Measurements from ENCODE around the gene GTF2A2.
A peak's percentile ranks its signal among the peaks of the same experiment; 100 is the strongest.

GTF2A2 gene

GRCh38 chr15:59674361-59674877, 17.1 kb upstream of the GTF2A2 start:
- no peak for DNase-seq (ENCODE audit: low read depth)
- H3K4me3 ChIP-seq (ENCODE audit: low read depth, low read length) = no peak overlapping the region
- TF ChIP-seq, protein P1, sequence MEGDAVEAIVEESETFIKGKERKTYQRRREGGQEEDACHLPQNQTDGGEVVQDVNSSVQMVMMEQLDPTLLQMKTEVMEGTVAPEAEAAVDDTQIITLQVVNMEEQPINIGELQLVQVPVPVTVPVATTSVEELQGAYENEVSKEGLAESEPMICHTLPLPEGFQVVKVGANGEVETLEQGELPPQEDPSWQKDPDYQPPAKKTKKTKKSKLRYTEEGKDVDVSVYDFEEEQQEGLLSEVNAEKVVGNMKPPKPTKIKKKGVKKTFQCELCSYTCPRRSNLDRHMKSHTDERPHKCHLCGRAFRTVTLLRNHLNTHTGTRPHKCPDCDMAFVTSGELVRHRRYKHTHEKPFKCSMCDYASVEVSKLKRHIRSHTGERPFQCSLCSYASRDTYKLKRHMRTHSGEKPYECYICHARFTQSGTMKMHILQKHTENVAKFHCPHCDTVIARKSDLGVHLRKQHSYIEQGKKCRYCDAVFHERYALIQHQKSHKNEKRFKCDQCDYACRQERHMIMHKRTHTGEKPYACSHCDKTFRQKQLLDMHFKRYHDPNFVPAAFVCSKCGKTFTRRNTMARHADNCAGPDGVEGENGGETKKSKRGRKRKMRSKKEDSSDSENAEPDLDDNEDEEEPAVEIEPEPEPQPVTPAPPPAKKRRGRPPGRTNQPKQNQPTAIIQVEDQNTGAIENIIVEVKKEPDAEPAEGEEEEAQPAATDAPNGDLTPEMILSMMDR (IDR thresholded peaks at IDR 0.05; ENCODE audit: insufficient read depth, low read depth, low read length, missing control alignments) = no peak

GRCh38 chr15:59668556-59668955, 11.2 kb upstream of the GTF2A2 start:
- TF ChIP-seq, protein P1 (IDR thresholded peaks at IDR 0.05; ENCODE audit: insufficient read depth, low read depth, low read length, missing control alignments) = no peak
- no peak for DNase-seq (ENCODE audit: low read depth)

DNA sequence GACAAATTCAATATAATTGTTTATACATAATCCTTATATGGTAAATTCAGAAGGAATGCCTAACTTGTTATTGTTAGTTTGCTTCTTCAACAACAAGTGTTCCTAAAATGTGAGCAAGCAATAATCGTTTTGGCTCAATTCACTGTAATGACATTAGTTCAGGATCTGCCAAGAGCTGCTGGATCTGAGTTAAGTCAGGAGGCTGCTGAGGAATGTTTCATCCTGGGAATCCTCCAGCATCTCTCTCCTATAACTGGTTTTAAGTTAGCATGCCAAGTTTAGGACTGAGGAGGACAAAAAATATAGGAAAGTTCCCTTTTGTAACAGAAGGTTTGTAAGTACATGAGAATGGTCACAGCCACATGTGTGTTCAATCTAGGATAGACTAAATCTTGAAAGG, 4.9 kb upstream of the GTF2A2 start:
- no peak for DNase-seq (ENCODE audit: low read depth)
- H3K4me3 ChIP-seq (ENCODE audit: low read depth, low read length) = no peak overlapping the region
- TF ChIP-seq, protein P1 (IDR thresholded peaks at IDR 0.05; ENCODE audit: insufficient read depth, low read depth, low read length, missing control alignments) = no peak

More at GRCh38 chr15:59668556-59668955, 11.2 kb upstream of the GTF2A2 start:
- H3K4me3 ChIP-seq (ENCODE audit: low read depth, low read length) = no peak overlapping the region

- TF ChIP-seq, protein P1 (IDR thresholded peaks at IDR 0.05; ENCODE audit: insufficient read depth, low read depth, low read length, missing control alignments) = no peak
- H3K4me3 ChIP-seq (ENCODE audit: low read depth, low read length) = no peak overlapping the region
- no peak for DNase-seq (ENCODE audit: low read depth)
These were observed 2.1 kb upstream of the GTF2A2 start for GRCh38 chr15:59659366-59659765.

DNA sequence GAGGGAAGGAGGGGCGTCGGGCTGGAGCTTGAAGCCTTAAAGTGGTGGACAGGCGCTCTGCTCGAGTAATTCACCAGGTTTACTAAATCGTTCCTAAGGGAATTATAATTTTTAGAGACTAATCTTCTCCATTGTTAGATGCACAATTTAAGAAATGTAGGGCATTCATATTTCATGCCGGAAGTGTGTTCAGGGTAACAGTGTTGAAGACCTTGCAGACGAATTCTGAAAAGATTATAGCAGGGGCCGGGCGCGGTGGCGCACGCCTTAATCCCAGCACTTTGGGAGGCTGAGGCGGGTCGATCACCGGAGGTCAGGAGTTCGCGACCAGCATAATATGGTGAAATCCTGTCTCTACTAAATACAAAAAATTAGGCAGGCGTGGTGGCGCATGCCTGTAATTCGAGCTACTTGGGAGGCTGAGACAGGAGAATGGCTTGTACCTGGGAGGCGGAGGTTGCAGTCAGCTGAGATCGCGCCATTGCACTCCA, 365 bp upstream of the GTF2A2 start:
- TF ChIP-seq, protein P1 (IDR thresholded peaks at IDR 0.05; ENCODE audit: insufficient read depth, low read depth, low read length, missing control alignments) = no peak
- peak overlapping the region; percentile 82 for H3K4me3 ChIP-seq (ENCODE audit: low read depth, low read length)
- no peak for DNase-seq (ENCODE audit: low read depth)

DNA sequence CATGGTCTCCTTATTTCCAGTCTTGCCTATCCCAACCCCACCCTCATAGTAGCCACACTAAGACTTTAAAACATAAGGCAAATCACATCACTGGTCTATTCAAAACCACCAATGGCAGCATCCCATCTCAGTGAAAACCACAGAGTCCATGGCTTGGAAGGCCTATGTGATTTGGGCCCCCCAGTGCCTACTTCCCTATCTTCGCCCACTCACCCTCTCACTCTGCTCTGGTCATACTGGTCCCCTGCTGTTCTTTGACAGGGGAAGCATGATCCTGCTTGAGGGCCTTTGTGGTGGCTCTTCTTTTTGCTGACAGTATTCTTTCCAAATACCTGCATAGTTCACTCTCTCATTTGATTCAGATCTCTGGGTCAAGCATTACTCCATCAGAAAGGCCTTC, 3.3 kb downstream of the GTF2A2 start:
- TF ChIP-seq, protein P1 (IDR thresholded peaks at IDR 0.05; ENCODE audit: insufficient read depth, low read depth, low read length, missing control alignments) = no peak
- no peak overlapping the region for H3K4me3 ChIP-seq (ENCODE audit: low read depth, low read length)
- DNase-seq (ENCODE audit: low read depth) = no peak

DNA sequence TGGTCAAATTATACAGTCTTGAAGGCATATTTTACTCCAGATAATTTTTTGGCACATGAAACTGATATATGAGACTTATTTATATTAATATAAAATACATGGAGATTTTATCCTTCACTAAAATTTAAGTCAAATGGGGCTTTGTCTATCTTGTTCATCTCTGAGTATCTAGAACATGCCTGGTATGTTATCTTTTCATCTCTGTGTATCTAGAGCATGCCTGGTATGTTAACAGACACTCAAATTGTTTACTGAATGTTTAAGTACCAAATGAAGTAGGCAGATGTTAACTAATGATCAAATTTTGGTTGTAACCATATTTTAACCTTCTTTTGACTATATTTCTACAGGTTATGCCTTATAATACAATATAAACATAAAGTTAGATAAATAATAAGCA, 7.7 kb downstream of the GTF2A2 start:
- H3K4me3 ChIP-seq (ENCODE audit: low read depth, low read length) = no peak overlapping the region
- TF ChIP-seq, protein P1 (IDR thresholded peaks at IDR 0.05; ENCODE audit: insufficient read depth, low read depth, low read length, missing control alignments) = no peak
- no peak for DNase-seq (ENCODE audit: low read depth)
